BLaER1 treated with 17β-estradiol and CSF1 and Interleukin-3, amounts not matched to agents 10 nM and 100 nM (cell line): ENCODE data around the gene USP6NL.

ENCODE experiments used
- H3K27ac ChIP-seq, 11 experiments: shearing (Covaris generic); formaldehyde crosslinking; 2 replicates each; pipeline ENCODE4 v1.8.1; 2022
- H3K27me3 ChIP-seq, 11 experiments: shearing (Covaris generic); formaldehyde crosslinking; 2 replicates each; pipeline ENCODE4 v1.8.1; 2022
- H3K36me3 ChIP-seq, 11 experiments: shearing (Covaris generic); formaldehyde crosslinking; 2 replicates each; pipeline ENCODE4 v1.8.1; 2022
- H3K4me1 ChIP-seq, 10 experiments: shearing (Covaris generic); formaldehyde crosslinking; 2 replicates each; pipeline ENCODE4 v1.8.1; 2022
- H3K4me2 ChIP-seq, 11 experiments: shearing (Covaris generic); formaldehyde crosslinking; 2 replicates each; pipeline ENCODE4 v1.8.1; 2022
- H3K4me3 ChIP-seq, 10 experiments: shearing (Covaris generic); formaldehyde crosslinking; 2 replicates each; pipeline ENCODE4 v1.8.1; 2022
- H3K9ac ChIP-seq, 11 experiments: shearing (Covaris generic); formaldehyde crosslinking; 2 replicates each; pipeline ENCODE4 v1.8.1; 2022
- H3K9me3 ChIP-seq, 11 experiments: shearing (Covaris generic); formaldehyde crosslinking; replicated peaks in 1 of 11; 2 replicates each; pipeline ENCODE4 v1.8.1; 2022
- H4K20me1 ChIP-seq, 11 experiments: shearing (Covaris generic); formaldehyde crosslinking; 2 replicates each; pipeline ENCODE4 v1.8.1; 2022
- Cebpa-rat ChIP-seq, 11 experiments: shearing (Covaris generic); IDR thresholded peaks; 2 replicates each; pipeline ENCODE4 v1.8.1; 2022

USP6NL gene

DNA sequence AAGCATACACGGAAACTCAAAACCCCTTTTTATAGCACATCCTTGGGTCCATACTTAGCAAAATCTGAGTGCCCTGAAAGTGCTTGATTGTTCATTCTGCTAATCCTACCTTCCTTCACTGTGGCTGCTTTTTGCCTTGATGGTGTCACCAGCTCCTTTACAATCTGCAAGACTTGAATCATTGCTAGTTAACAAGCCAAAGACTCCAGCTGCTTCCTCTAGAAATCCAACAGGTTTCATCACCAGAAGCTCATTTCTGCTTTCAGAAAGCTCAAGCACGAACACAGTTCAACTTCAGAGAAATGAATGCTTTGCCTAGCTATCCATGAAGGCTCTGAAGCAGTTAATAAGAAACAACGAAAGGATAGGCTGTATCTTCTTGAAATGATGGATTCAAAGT, 38.0 kb downstream of the USP6NL start:
- peaks cover 0 to 50% (median 5%) of the 10 kb centered on the region in 11 experiments; a peak in 7 of 22 replicates for H4K20me1 ChIP-seq
- H3K27ac ChIP-seq = peak overlapping the region in 10 of 11 experiments; percentile 37 to 83 (median 77); a peak in 19 of 22 replicates
- H3K4me2 ChIP-seq = peak overlapping the region; percentile 41 to 79 (median 65)
- peaks cover 0 to 19% (median 4%) of the 10 kb centered on the region in 11 experiments; a peak in 6 of 22 replicates for H3K36me3 ChIP-seq
- no peaks in the 10 kb centered on the region for H3K27me3 ChIP-seq
- H3K9me3 ChIP-seq = peaks cover 0 to 10% (median 4%) of the 10 kb centered on the region in 11 experiments; a peak in 9 of 22 replicates
- peak overlapping the region in 10 of 11 experiments; percentile 30 to 73 (median 58); a peak in 19 of 22 replicates for H3K9ac ChIP-seq
- peak in 9 of 11 experiments; percentile 66 to 91 (median 80); a peak in 17 of 22 replicates for TF ChIP-seq Cebpa-rat (IDR thresholded peaks at IDR 0.05)
- H3K4me1 ChIP-seq = peaks cover 19 to 39% (median 28%) of the 10 kb centered on the region in 10 experiments
- H3K4me3 ChIP-seq = no peak overlapping the region; a peak in 1 of 20 replicates

DNA sequence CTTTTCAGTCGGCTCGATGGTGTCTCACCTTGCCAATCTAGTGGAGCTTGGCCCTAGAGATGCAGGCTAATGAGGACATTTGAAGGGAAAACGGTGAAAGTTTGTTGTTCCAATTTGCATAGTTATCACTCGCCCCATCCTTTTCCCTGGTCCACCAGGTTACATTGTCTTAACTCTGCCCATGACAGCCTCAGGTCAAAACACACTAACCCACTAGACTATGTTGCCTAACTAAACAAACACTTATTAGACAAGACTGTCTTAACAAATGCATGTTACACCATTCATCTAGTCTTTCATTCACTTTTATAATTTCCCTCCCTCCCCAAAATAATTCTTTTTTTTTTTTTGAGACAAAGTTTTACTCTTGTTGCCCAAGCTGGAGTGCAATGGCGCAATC, 40.7 kb downstream of the USP6NL start:
- H3K27me3 ChIP-seq = no peaks in the 10 kb centered on the region
- no peak for TF ChIP-seq Cebpa-rat (IDR thresholded peaks at IDR 0.05)
- peaks cover 0 to 21% (median 8%) of the 10 kb centered on the region in 11 experiments; a peak in 12 of 22 replicates for H3K9me3 ChIP-seq
- H3K36me3 ChIP-seq = peaks cover 0 to 14% (median 7%) of the 10 kb centered on the region in 11 experiments; a peak in 7 of 22 replicates
- H3K4me1 ChIP-seq = peaks cover 19 to 39% (median 26%) of the 10 kb centered on the region in 10 experiments
- H3K4me2 ChIP-seq = no peak overlapping the region; a peak in 2 of 22 replicates
- no peak overlapping the region for H3K4me3 ChIP-seq
- no peak overlapping the region for H3K9ac ChIP-seq
- H4K20me1 ChIP-seq = peaks cover 0 to 47% (median 0%) of the 10 kb centered on the region in 11 experiments; a peak in 6 of 22 replicates
- peak overlapping the region in 5 of 11 experiments; percentile 8 to 37 (median 23); a peak in 8 of 22 replicates for H3K27ac ChIP-seq

DNA sequence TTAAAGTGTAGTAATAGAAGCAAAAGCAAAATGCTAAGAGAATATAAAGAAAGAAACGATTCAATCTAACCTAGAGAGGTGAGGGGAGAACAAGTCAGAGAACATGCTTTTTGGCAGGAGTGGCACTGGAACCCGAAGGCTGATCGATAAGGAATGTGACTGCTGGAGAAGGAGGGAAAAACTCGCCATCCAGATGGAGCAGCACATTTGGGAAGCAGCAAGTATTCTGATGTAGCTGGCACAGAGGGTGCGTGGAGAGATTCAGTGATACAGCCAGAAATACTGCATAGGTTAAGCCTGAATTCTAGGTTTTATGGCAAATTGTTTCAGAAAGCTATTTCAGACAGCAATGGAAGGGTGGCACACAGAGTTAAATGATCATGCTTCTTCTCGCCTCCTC, 42.0 kb downstream of the USP6NL start:
- Histone ChIP-seq H3K4me2 (no peak overlapping the region), H3K4me1 (peaks cover 13 to 31% (median 20%) of the 10 kb centered on the region in 10 experiments), H3K9ac (no peak overlapping the region), H4K20me1 (peaks cover 0 to 36% (median 0%) of the 10 kb centered on the region in 11 experiments; a peak in 4 of 22 replicates), H3K36me3 (peaks cover 0 to 26% (median 15%) of the 10 kb centered on the region in 11 experiments; a peak in 13 of 22 replicates), H3K27me3 (no peaks in the 10 kb centered on the region), H3K27ac (0 out of 22 replicates have a peak overlapping the region, but pooled peaks of 1 of the 11 experiments have one; percentile 15), H3K4me3 (no peak overlapping the region), H3K9me3 (peaks cover 0 to 30% (median 14%) of the 10 kb centered on the region in 11 experiments; a peak in 12 of 22 replicates)
- no peak for TF ChIP-seq Cebpa-rat (IDR thresholded peaks at IDR 0.05)

DNA sequence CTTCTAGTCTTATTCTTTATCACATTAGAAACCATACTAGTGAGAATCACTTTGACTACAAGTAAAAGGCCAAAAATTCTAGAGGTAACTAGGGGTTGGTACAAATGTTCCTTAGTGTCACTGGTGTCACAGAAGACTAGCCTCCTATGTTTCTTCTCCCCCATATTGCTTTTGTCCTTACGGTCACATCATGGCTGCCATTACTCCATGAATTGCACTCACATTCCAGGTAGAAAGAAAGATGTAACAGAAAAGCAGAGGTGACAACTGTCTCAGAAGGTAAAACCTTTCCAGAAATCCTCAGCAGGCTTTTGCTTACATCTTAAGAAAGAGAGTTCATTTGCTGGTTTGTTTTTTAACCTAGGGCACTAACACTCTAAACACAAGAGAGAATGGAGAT, 42.9 kb downstream of the USP6NL start:
- Histone ChIP-seq H3K4me3 (no peak overlapping the region), H3K27me3 (no peaks in the 10 kb centered on the region), H3K36me3 (peaks cover 4 to 33% (median 22%) of the 10 kb centered on the region in 11 experiments; a peak in 17 of 22 replicates), H3K4me1 (peaks cover 5 to 23% (median 12%) of the 10 kb centered on the region in 10 experiments), H3K9me3 (peaks cover 0 to 34% (median 17%) of the 10 kb centered on the region in 11 experiments; a peak in 18 of 22 replicates), H4K20me1 (peaks cover 0 to 27% (median 0%) of the 10 kb centered on the region in 11 experiments; a peak in 4 of 22 replicates), H3K27ac (no peak overlapping the region), H3K9ac (no peak overlapping the region), H3K4me2 (no peak overlapping the region)
- no peak for TF ChIP-seq Cebpa-rat (IDR thresholded peaks at IDR 0.05)

DNA sequence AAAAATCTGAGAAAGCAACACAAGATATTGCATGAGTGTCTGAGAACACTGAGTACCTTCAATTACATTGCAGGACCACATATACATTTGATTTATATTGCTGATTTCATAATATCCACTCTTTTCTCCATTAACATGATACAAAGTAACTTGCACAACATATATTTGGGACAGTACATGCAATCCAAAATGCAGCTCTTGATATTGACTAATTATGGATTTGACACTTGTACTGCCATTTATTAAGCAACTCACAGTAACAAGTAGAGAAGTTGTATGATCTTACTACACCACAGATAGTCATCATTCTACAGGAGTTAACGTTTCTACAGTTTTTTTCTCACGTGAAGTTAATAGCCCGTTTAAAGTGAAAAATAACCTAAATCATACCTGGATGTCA, 46.7 kb downstream of the USP6NL start:
- H3K27ac ChIP-seq = no peak overlapping the region
- no peak for TF ChIP-seq Cebpa-rat (IDR thresholded peaks at IDR 0.05)
- H3K27me3 ChIP-seq = no peaks in the 10 kb centered on the region
- no peak overlapping the region for H3K4me3 ChIP-seq
- no peak overlapping the region for H3K9ac ChIP-seq
- peaks cover 13 to 23% (median 17%) of the 10 kb centered on the region in 10 experiments for H3K4me1 ChIP-seq
- peaks cover 0 to 25% (median 0%) of the 10 kb centered on the region in 11 experiments; a peak in 4 of 22 replicates for H4K20me1 ChIP-seq
- no peak overlapping the region for H3K4me2 ChIP-seq
- H3K9me3 ChIP-seq = peaks cover 0 to 40% (median 23%) of the 10 kb centered on the region in 11 experiments; a peak in 19 of 22 replicates
- H3K36me3 ChIP-seq = peaks cover 11 to 49% (median 26%) of the 10 kb centered on the region in 11 experiments; a peak in 19 of 22 replicates

DNA sequence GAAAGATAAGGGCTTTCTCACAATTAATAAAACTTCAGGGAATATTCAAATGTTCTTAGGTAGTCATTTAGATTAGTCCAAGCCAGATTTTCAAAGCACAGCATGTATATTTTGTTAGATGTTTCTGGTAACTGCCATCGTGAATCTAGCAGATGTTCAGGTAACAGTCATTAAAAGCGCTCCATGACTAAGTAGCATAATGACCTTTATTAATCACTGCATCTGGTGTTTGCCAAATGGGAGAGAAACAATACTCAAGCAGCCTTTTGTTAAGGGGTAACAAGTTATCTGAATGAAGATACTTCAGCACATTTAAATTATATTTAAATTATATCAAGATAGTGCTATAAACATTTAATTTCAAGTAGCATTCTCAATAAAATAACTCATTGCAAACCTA, 47.5 kb downstream of the USP6NL start:
- Histone ChIP-seq H3K9ac (no peak overlapping the region), H3K27me3 (no peaks in the 10 kb centered on the region), H3K4me1 (peaks cover 14 to 25% (median 20%) of the 10 kb centered on the region in 10 experiments), H3K9me3 (peaks cover 0 to 38% (median 23%) of the 10 kb centered on the region in 11 experiments; a peak in 19 of 22 replicates), H3K36me3 (peaks cover 11 to 49% (median 26%) of the 10 kb centered on the region in 11 experiments; a peak in 19 of 22 replicates), H4K20me1 (peaks cover 0 to 21% (median 0%) of the 10 kb centered on the region in 11 experiments; a peak in 4 of 22 replicates), H3K4me3 (no peak overlapping the region), H3K4me2 (no peak overlapping the region), H3K27ac (no peak overlapping the region)
- no peak for TF ChIP-seq Cebpa-rat (IDR thresholded peaks at IDR 0.05)

DNA sequence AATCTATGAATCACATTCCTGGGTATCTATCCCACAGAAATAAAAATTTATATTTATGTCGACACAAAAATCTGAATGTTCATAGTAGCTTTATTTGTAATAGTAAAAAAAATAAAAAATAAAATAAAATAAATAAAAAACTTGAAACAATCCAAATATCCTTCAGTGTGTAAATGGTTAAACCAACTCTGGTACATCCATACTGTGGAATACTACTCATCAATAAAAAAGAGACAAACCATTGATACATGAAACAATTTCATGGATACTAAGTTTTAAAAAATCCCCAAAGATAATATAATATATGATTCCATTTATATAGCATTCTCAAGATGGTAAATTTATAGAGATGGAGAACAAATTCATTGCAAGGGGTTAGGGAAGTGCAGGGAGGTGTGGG, 48.6 kb downstream of the USP6NL start:
- no peak for TF ChIP-seq Cebpa-rat (IDR thresholded peaks at IDR 0.05)
- no peak overlapping the region for H3K27ac ChIP-seq
- H3K9me3 ChIP-seq = peaks cover 0 to 35% (median 23%) of the 10 kb centered on the region in 11 experiments; a peak in 18 of 22 replicates
- no peak overlapping the region for H3K4me3 ChIP-seq
- H3K4me1 ChIP-seq = peaks cover 14 to 25% (median 20%) of the 10 kb centered on the region in 10 experiments
- H3K27me3 ChIP-seq = no peaks in the 10 kb centered on the region
- H4K20me1 ChIP-seq = peaks cover 0 to 14% (median 0%) of the 10 kb centered on the region in 11 experiments; a peak in 4 of 22 replicates
- H3K4me2 ChIP-seq = no peak overlapping the region
- no peak overlapping the region for H3K9ac ChIP-seq
- H3K36me3 ChIP-seq = peaks cover 11 to 46% (median 21%) of the 10 kb centered on the region in 11 experiments; a peak in 19 of 22 replicates

DNA sequence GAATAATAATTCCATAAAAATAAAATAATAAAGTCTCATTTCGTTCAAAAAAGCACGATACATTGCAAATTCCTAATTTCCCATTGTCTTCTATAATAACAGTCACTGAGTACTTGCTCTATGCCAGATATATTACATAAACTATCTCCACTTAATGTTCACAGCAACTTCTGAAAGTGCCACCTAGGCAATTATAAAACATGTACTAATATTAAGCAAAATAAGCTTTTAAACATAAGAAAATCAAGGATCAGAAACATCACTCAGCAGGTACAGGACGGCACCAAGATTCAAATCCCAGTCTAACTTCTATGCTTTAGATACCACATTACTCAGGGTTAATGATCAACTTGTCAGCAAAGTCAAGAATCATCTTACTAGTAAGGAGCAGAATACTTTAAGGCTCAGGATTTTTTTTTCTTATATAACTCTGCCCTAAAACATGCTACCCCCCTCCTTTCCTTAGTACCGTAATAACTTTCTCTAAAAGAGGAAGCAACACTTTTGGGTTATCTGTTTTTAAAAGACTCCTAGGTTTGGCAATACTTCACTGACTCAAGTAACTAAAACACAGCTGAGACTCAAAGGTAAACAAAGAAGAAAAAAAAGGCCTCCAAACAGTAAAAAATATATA, 51.3 kb downstream of the USP6NL start:
- Histone ChIP-seq H4K20me1 (peaks cover 0 to 14% (median 0%) of the 10 kb centered on the region in 11 experiments; a peak in 2 of 22 replicates), H3K4me1 (peaks cover 14 to 27% (median 21%) of the 10 kb centered on the region in 10 experiments), H3K27me3 (no peaks in the 10 kb centered on the region), H3K9ac (peak overlapping the region in 4 of 11 experiments; percentile 21 to 56 (median 53); a peak in 7 of 22 replicates), H3K4me2 (peak overlapping the region; percentile 17 to 68 (median 54); a peak in 19 of 22 replicates), H3K27ac (peak overlapping the region in 7 of 11 experiments; percentile 66 to 80 (median 75); a peak in 16 of 22 replicates), H3K9me3 (peaks cover 0 to 50% (median 41%) of the 10 kb centered on the region in 11 experiments; a peak in 19 of 22 replicates), H3K4me3 (no peak overlapping the region), H3K36me3 (peaks cover 7 to 44% (median 23%) of the 10 kb centered on the region in 11 experiments; a peak in 19 of 22 replicates)
- peak in 1 of 11 experiments; percentile 21; a peak in 1 of 22 replicates for TF ChIP-seq Cebpa-rat (IDR thresholded peaks at IDR 0.05)
